ENCODE data around the gene SOHLH1.

The SOHLH1 gene, protein sequence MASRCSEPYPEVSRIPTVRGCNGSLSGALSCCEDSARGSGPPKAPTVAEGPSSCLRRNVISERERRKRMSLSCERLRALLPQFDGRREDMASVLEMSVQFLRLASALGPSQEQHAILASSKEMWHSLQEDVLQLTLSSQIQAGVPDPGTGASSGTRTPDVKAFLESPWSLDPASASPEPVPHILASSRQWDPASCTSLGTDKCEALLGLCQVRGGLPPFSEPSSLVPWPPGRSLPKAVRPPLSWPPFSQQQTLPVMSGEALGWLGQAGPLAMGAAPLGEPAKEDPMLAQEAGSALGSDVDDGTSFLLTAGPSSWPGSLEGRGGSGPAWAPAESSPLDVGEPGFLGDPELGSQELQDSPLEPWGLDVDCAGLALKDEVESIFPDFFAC

DNA sequence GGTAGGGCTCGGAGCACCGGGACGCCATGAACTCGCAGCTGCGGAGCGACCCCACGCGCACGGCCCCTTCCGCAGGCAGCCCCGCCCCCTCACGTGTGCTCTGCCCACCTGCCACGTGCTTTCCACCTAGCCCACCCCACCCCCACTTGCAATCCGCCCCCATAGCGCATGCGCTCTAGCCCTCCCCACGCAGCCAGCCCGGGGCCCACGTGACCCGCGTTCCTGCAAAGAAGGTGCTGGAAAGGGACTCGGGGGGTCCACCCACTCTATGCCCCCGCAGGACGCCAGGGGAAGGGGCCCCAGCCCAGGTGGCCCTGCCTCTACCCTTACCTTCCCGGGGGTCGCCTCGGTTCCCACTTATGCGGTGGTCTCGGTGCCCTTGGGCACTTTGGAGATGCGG lies at the start of gene SOHLH1:
TSS of gene SOHLH1 (minus strand) at position 42 of the 400 bp plus-strand sequence. CDS start at position 28, 14 bp downstream.
- DNase-seq (ENCODE audit: low spot score) = no peak

DNA sequence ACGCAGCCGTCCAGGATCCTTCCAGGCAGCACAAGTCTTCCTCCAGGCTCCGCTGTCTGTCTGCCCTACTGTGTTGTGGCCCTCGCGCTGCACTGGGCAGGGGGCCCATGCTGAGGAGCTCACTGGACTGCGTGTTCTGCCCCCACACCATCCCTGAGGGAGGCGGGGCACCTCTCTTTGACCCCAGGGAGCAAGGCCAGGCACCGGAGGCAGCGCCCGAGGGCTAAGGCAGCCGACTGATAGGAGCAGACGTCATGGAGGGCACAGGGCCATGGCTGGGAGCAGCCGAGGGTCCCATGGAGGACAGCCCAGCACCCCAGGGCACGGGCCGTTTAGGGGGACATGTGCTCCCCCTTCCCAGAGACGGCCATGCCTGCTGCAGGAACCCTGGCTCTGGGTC lies 49.4 kb upstream of the SOHLH1 start:
- no peak for DNase-seq (ENCODE audit: low spot score)

DNA sequence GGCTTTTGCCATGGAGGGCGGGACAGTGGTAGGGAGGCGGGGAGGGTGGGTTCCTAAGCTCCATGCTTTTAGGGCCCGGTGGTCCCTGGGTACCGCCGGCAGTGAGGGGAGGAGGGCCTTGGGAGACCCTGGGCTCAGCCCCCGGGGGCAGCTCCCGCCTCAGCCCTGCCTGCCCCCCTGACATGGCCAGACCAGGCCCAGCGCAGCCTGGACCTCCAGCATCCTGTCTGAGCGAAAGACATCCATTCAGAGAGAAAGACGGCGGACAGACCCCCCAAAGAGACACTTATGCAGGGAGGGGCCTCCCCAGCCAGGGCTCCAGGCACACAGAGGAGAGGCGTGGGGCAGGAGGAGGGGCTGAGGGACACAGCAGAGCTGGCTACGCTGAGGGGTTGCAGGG lies 48.0 kb upstream of the SOHLH1 start:
- no peak for DNase-seq (ENCODE audit: low spot score)

DNA sequence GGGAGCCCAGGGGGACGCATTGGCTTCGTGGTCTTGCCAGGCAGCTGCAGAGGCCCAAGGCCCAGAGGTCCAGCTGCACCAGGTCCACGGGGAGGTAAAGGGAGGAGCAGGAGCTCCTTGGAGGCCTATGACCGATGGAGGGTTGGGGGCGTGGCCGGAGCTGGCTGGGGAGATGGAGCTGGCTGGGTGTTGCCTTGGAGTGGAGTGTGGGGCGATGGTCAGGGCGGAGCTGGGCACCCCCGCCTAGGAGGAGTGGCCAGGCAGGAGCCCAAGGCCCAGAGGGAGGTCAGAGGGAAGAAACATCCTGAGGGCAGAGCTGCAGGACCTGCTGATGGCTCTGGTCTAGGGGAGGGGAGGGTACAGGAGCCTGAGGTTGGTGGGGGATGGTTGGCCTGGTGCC lies 47.3 kb upstream of the SOHLH1 start:
- no peak for DNase-seq (ENCODE audit: low spot score)

DNA sequence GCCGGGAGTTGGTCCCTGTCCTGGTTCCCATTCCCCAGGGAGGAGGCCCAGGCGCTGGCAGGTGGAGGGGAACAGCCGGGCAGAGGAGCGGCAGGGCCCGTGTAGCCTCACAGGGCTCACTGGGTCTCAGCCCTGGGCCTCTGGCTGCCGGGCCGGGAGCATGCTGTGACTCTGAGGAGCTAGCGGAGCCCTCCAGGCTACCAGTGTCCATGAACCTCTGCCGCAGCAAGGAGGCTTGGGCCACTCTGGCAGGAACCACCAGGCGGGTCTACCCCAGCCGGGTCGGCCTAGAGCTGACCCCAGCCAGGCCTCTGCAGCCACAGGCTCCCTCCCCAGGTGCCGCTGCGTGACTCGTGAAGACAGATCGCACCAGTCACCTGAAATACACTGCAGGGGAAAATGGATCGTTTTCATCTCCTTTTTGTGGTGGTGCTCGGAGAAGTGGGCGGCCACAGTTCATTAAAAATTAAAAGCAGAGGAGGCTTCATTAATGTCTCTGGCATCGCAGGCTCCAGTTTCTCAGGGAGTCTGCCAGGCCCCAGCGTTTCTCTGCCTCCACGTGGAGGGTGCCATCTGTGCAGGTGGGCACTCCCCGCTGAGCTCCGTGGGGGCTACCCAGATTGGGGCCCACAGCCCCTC lies 46.5 kb upstream of the SOHLH1 start:
- no peak for DNase-seq (ENCODE audit: low spot score)

DNA sequence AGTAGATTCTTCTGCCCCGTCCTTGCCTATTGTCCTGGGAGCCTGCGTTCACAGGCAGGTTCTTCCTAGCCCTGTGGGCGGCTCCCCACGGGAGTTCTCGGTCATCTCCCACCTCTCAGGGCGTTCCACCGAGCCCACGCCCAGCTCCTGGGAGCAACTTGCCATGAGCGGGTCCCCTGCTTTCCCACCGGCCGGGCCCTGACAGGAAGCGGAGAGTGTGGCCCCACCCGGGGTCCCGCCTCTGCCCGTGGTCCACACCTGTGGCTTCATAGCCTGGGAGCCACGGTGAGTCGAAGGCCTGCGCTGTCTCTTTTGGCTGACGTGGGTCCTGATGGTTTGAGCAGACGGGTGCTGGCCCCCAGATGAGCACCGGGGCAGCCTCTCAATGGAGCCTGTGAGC lies 45.9 kb upstream of the SOHLH1 start:
- no peak for DNase-seq (ENCODE audit: low spot score)

DNA sequence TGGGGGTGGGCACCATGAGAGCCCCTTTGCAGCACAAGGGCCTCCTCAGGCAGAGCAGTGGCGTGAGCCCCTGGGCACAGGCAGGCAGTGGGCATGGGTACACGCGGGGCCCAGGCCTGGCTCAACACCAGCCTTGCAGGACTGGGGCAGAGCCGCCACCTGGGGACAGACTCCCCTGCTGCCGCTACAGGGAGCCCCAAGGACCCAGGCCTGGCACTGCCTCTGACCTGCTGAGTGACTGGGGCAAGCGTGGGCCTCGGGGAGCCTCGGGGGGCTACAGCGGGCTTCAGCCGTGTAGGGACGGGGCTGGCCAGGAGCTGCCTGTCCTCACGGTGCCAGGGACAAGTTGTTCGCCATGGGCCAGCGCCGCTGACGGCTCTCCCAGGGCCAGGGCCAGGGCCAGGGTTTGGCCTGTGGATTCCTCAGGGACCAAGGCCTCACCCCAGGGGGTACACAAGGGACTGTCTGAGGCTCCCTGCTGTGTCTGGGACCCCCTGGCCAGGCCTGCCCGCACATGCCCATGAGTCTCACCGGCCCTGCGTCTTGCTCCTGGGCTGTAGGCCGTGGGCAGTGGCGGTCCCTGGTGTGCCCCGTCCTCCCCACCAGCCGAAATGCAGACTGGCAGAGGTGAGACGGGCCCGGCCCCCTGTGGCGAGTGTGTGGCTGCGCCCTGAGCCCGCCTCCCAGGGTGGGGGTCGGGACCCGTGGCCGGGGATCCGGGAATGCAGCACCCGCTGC lies 45.2 kb upstream of the SOHLH1 start:
- DNase-seq (ENCODE audit: low spot score) = no peak

DNA sequence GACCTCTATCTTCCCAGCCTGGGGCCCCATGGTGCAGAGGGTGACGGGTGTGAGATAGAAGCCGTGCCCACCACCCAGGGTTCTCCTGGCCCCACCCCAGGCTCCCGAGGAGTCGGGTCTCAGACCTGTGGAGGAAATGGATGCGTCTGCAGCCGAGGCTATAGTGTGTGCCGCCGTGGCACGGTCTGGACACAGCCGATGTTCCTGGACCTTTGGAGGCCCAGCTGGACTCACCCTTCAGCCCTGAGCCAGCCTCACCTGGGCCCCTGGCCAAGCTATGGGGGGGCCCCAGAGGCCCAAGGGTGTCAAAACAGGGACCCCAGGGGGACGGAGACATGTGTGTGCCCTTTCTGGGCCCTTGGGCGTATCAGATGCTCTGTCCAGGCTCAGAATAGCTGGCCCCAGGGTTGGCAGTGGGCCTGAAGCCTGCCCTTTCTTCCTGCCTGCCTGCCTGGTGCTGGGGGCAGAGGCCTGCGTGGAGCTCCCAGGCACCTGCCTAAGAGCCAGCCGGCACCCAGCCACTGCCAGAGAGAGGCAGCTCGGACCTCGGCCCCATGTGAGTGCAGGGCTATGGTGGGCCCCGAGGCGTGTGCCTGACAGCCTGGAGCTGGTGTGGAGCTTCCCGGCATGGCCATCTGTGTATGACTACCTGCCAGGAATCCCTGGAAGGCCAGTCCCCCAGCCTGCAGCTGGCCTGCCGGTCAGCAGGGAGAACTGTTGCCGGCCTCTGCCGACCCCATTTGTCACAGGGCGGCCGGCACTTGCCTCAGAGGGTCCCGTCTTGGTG lies 44.5 kb upstream of the SOHLH1 start:
- DNase-seq (ENCODE audit: low spot score) = no peak

DNA sequence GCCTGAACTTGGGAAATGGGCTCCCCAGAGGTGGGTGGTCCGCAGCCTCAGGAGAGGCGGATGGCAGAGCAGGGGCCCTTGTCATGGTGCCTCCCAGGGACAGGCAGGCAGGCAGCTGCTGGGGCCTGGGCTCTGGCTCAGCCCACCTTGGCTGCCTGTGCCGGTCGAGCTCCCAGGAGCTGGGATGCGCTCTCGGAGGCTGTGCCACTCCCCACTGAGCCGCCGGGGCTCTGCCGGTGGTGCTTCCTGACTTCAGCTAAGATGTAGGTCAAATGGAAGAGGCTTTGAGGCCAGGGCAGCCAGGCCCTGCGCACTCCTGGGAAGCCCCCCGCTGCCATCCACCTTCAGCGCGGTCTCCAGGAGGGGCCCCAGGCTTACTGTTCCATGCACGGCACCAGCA lies 43.7 kb upstream of the SOHLH1 start:
- no peak for DNase-seq (ENCODE audit: low spot score)

DNA sequence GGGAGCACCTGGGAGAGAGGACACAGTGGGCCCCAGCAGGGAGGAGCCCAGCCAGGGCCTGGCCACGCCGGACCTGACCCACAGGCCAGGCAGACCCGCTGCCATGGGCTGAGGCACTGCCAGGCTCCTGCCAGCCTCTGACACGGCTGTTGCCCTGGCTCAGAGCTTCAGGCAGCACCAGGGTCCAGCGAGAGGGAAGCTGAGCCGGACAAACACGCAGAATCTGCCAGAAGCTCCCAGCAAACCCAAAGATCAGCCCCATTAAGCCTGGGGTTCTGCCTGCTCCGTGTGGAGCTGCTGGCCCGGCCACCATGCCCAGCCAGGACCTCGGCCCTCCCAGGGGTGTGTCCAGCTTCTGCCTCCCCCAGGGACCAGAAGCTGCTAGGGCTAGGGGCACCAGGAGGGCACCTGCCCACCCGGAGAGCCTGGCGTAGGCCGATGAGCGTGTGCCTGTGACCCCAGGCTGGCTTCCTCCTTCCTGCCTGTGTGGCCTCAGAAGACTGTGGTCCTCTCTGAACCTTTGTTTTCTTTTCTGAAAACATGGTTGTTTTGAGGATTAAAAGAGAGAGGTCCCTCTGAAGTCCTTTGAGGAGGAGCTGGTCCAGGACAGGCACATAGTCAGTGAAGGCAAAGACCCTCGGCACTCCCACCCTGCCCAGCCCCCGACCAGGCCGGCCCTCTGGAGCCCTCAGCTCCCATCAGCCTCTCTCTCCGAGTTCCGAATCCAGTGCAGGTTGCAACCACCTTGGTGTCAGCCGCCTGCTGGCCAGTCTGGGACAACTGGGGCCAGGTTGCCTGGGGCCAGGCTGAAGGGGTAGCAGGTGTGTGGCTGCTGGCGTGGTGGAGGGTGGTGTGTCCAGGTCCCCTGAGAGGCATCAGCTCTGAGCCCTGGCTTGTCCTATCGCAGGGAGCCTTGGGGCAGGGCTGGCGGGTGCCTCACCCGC lies 42.3 kb upstream of the SOHLH1 start:
- no peak for DNase-seq (ENCODE audit: low spot score)

DNA sequence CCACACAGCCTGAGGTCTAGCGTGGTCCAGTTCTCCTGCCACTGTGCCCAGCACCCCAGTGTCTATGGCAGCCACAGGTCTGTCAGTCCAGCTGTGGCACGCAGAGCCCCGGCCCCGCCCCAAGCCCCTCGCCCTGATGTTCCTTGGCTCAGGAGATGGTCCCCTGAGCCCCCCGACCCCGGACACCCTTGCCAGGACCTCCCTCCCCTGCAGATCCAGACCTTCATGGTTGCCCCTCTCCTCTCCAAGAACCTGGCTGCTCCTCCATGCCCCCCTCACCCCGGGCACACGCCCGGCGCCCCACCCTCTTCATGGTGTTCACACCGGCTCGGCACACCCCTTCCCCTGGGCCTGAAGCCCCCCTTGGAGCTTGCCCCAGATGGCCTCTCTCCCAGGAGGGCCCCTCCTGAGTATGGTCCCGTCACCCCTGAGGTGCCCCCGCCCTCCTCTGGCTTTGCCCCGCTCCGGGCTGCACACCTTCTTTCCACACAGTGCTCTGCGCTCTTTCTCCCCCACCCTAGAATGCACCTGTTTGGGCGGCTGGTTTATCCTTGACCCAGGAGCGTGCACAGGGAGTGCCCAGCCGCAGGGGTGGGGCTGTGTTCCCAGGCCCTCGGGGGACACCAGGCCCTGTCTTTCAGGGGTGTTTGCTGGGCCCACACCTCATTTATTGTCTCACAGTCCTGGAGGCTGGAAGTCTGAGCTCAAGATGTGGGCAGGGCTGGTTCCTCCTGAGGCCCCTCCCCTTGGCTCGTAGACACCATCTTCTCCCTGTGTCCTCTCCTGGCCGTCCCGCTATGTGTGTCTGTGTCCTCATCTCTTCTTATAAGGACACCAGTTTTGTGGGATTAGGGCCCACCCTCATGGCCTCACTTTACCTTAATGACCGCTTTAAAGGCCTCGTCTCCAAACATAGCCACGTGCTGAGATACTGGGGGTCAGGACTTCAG lies 40.3 kb upstream of the SOHLH1 start:
- no peak for DNase-seq (ENCODE audit: low spot score)

DNA sequence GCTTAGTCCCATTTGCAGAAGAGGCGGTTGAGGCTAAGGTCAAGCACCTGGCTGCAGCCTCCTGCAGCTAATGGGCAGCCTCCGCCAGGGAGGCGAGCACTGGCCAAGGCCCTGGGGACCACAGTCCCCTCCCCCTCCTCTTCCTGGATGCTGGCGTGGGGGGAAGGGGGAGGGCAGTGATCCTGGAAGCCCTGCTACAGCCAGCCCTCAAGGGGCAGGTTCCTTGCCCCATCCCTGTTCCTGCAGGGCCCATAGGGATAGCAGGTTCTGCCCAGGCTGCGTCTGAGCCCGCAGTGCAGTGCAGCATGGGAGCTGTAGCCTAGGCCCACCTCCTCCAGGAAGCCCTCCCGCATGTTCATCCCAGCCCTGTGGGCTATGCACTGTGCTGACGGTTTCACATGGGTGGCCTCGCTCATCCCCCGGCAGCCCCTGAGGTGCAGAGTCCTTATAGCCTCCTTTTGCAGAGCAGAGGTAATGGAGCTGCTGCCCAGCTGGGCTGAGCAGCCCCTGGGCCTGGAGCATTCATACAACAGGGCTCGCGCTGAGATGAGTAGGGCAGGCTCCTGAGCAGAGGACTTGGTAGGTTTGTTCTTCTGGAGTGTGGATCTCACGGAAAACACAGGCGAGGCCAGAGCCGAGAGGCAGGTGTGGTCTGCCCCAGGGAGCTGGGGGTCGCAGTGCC lies 38.7 kb upstream of the SOHLH1 start:
- DNase-seq (ENCODE audit: low spot score) = no peak

DNA sequence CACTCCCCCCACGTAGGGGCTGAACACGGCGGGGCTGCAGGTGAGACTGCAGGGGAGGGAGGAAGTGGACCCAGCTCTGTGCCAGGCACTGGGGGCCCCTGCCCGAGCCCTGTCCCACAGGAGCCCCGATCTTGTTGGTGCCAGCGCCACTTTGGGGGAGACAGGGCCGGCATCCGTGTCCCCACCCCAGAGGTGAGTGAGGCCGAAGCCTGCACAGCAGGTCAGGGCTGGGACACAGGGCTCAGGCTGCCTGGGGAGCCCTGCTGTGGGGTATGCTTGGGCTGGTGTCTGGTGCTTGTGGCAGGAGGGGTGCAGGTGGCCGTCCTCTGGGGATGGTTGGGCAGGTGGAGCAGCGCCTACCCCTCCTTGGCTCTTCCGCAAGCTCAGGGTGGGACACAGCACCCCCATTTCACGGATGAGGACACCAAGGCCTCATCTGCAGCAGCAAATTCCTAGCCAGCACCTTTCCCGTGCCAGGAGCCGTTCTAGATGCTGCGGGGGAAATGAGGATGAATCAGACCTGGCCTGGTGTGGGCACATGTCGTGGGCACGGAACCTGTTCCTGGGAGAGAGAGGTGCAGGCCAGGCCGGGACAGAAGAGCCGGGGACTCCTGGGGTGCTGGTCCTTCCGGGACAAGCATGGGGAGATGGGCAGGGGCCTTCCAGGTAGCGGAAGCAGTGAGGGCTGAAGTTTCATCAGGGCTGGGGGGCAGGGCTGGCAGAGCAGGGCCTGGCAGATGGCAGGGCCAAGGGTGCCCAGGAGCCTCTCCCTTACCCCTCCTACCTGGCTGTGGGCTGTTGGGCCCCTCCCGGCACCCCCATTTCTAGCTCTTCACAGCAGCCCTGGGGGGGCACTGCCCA lies 37.9 kb upstream of the SOHLH1 start:
- no peak for DNase-seq (ENCODE audit: low spot score)

DNA sequence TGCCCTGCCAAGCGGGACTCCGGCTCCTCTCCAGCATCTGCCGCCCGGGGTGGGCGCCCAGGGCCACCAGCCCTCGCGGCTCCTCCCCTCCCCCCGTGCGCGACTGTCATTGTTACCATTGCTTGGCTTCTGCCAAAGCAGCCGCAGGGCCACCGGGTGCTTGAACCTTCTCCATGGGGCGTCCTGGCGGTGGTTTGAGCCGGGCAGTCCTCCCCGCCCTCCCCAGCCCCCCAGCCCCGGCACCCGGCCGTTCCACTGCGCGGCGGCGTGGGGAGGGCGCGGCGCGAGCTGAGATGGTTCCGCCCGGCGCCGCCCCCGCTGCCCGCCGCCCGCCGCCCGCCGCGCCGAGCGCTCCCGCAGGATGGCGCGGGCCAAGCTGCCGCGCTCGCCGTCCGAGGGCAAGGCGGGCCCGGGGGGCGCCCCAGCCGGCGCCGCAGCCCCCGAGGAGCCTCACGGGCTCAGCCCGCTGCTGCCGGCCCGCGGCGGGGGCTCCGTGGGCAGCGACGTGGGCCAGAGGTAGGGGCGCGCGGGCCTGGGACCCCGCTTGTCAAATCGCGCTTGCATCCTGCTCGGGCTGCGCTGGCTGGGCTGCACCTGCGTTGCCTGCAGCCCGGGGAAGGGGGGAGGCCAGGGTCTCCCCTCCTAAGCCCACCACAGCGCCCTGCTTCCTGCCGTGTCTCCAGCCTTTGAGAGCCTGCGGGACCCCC lies 37.1 kb upstream of the SOHLH1 start:
- DNase-seq (ENCODE audit: low spot score) = no peak

DNA sequence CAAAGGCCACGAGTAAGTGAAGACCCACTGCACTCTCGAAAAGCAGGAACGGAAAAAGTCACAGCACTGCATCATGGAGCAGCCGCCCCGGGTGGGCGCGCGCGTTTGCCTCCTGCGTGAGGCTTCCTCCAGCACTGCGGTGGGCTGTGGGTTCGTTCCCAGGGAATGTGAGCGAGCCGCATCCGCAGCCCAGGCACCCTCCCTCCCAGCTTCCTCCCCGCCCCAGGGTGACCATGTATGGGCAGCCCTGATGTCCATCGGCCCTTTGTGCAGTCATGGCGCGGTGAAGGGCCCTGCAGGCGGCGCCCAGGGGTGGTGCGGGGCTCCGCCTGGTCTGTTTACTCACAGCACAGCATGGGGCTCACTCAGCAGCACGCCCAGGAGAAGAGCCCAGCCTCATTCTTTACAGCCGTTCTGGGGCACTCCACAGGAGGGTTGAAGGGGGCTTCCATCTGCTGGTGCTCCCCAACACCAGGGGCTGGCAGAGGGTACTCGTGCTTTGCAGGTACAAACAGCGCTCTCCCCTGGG lies 35.4 kb upstream of the SOHLH1 start:
- DNase-seq (ENCODE audit: low spot score) = no peak

DNA sequence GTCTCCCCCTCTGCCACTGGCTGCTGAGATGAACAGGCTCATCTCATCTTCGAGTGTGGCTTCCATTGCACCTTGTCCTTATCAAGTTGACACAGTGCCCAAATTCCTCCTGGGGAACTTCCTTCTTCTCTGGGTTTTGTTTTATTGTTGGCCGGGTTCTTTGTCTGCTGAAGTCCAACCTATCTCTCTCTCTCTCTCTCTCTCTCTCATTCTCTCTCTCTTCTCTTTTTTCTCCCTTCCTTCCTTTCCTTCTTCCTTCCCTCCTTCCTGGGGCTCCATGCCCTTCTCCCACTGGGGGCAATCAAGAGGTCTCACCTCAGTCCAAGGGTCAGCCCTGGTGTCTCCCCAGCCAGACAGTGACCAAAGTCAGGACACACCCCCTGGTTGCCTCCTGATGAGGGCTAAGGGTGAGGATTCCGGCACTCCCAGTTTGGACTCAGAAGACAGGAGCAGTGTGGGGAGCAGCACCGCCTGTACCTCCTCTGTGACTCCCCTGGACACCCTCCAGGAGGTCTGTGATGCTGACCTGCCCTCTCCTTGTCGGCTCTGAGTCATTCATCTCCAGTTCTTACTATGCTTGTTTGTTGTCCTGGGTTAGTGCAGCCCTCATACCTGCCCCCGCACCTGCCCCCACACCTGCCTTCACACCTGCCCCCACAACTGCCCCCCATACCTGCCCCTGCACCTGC lies 33.4 kb upstream of the SOHLH1 start:
- DNase-seq (ENCODE audit: low spot score) = no peak

DNA sequence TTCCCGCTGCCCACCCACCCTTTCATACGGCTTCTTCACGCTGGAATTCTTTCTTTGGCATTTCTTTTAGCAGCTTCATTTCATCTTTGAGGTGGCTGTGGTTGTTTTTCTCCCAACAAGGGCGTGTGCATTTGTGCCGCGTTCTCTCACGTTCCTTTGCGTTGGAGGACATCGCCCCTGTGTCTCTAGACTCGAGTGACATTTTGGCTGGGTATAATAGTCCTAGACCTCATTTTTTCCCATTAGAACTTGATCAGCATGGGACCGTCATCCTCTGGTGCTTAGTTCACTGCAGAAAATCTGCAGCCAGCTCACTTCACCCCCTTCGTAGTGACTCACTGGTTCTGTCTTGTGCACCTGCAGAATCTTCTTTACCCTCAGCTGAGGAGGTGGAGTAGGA lies 32.2 kb upstream of the SOHLH1 start:
- no peak for DNase-seq (ENCODE audit: low spot score)
